NCI-H1436 treated with DMSO at 0.1 percent for 48 hours (cell line): ENCODE results near the gene COLEC12.

Experiments used
- DNase-seq: peaks from one replicate; lab custom pipeline; 2025; lab: John Stamatoyannopoulos, UW

The COLEC12 gene

GRCh38 chr18:500632-501405, at the start of gene COLEC12:
COLEC12 (minus strand) TSS chr18:500701; CDS start chr18:500514, 187 bp downstream.
- no peak for DNase-seq

- DNase-seq = no peak
Observed at GRCh38 chr18:549967-550366, 49.5 kb upstream of the COLEC12 start.

GRCh38 chr18:543447-544078, 43.1 kb upstream of the COLEC12 start:
- DNase-seq = no peak

GRCh38 chr18:533995-534601, 33.6 kb upstream of the COLEC12 start:
- DNase-seq = no peak

GRCh38 chr18:532632-533031, 32.1 kb upstream of the COLEC12 start:
- no peak for DNase-seq

GRCh38 chr18:532018-532417, 31.5 kb upstream of the COLEC12 start:
- DNase-seq = no peak

GRCh38 chr18:527146-527545, 26.6 kb upstream of the COLEC12 start:
- no peak for DNase-seq

GRCh38 chr18:526681-527080, 26.2 kb upstream of the COLEC12 start:
- no peak for DNase-seq

- DNase-seq = no peak
Observed at GRCh38 chr18:525036-525797, 24.7 kb upstream of the COLEC12 start.

GRCh38 chr18:524466-524865, 24.0 kb upstream of the COLEC12 start:
- DNase-seq = no peak

- no peak for DNase-seq
Observed at GRCh38 chr18:523561-523960, 23.1 kb upstream of the COLEC12 start.

GRCh38 chr18:519019-519879, 18.7 kb upstream of the COLEC12 start:
- DNase-seq = no peak

GRCh38 chr18:518081-518480, 17.6 kb upstream of the COLEC12 start:
- DNase-seq = no peak

- DNase-seq = no peak
Observed at GRCh38 chr18:515838-516237, 15.3 kb upstream of the COLEC12 start.

- no peak for DNase-seq
Observed at GRCh38 chr18:515156-515815, 14.8 kb upstream of the COLEC12 start.

GRCh38 chr18:513826-514530, 13.5 kb upstream of the COLEC12 start:
- no peak for DNase-seq

- no peak for DNase-seq
Observed at GRCh38 chr18:512957-513356, 12.5 kb upstream of the COLEC12 start.

- DNase-seq = no peak
Observed at GRCh38 chr18:508835-509234, 8.3 kb upstream of the COLEC12 start.

- no peak for DNase-seq
Observed at GRCh38 chr18:507636-508035, 7.1 kb upstream of the COLEC12 start.

GRCh38 chr18:506801-507200, 6.3 kb upstream of the COLEC12 start:
- DNase-seq = no peak
